NCI-H510A (cell line): ENCODE data around the gene HPS5.
"Not testable (repeated sequence)": the region's sequence is repeated elsewhere in the genome, so short reads cannot be mapped to it uniquely, and the experiment has no call there.

Experiments
- DNase-seq: peaks from one replicate; lab custom pipeline; 2025; lab: John Stamatoyannopoulos, UW

HPS5 gene

GRCh38 chr11:18321969-18322711 lies at the start of gene HPS5, which contains the start of gene GTF2H1:
Gene HPS5, minus strand, starts transcription at chr11:18322140. Its CDS starts 4,282 bp downstream, at chr11:18317858.
Gene GTF2H1, plus strand, starts transcription at chr11:18322567. Its CDS starts 10,508 bp downstream, at chr11:18333075.
- peak; percentile 78 for DNase-seq

DNA sequence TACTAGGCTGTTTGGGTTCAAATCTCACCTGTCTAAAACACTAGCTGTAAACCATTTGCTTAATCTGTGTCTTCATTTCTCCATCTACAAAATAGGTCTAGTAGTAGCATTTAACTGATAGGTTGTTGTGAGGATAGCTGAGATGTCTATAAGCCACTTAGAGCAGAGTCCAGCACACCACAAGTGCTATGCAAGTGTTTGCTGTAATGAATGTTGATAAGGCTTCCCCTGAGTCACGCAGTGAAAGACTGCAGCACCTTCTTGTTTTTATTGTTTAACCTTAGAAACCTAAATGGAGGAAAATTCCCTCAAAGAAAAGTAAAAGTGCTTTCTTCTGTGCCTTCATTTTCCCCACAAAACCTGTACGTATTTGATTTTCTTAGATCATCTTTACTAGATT lies 49.3 kb upstream of the HPS5 start:
- no peak for DNase-seq

DNA sequence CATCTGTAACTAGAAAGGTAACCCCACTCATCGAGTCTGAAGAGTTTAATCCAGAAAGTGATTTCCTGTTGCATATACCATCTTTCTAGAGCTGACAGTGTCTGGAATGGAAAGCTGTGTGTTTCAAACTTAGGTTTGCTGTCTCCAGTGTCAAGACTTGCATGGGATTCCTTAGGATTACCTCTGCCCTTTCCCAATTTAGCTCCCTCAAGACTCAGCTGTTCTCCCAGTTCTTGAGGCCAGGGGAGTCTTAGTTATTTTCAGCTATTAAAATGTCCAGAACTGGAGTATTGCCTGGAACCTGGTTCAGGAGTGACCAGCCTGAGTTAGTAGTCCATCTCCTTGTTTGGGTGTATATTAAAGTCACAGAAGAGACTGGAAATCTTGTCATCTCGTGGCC lies 47.5 kb upstream of the HPS5 start:
- no peak for DNase-seq

DNA sequence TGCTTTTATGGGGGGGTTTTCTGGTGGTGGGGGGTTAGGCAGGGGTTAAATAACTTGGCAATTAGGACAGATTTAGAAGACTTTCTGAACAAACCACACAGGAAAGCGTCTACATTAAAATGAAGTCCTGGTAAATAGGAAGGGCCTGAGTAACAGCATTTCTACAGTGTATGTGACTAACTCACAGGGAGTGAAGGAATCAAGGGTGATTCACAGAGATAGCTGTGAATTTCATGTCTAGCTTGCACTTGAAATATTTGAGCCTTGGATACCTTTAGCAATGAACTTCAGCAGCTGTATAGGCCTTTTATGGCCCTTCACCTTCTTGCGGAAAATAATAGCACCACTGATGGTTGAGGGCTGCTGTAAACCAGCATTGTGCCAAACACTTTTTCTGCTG lies 46.3 kb upstream of the HPS5 start:
- DNase-seq = no peak

DNA sequence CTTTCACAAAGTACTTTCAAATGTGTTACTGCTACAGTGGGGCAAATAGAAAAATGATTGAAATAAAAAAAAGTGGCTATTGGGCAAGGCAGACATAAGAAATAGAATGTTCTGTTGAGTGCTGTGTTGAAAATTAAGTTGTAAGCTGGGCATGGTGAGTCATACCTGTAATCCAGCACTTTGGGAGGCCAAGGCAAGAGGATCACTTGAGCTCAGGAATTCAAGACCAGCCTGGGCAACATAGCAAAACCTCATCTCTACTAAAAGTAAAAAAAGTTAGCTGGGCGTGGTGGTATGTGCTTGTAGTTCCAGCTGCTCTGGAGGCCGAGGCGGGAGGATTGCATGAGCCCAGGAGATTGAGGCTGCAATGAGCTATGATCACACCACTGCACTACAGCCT lies 45.5 kb upstream of the HPS5 start:
- DNase-seq = no peak

GRCh38 chr11:18366286-18366685 lies 44.3 kb upstream of the HPS5 start:
- DNase-seq = no peak

- DNase-seq = no peak
These were observed 43.8 kb upstream of the HPS5 start for GRCh38 chr11:18365741-18366140.

- DNase-seq = no peak
These were observed 42.6 kb upstream of the HPS5 start for GRCh38 chr11:18364495-18365073.

DNA sequence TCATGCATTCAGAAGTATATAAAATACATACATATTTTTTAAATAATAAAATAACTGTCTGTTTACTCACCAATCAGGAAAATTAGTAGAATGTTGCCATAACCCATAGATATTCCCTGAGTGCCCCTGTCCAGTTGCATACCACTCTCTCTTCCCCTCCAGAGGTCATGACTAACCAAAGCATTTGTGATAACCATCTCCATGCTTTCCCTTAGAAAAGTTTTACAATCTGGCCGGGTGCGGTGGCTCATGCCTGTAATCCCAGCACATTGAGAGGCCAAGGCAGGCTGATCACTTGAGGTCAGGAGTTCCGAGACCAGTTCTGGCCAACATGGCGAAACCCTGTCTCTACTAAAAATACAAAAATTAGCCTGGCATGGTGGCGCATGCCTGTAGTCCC lies 39.2 kb upstream of the HPS5 start:
- no peak for DNase-seq

DNA sequence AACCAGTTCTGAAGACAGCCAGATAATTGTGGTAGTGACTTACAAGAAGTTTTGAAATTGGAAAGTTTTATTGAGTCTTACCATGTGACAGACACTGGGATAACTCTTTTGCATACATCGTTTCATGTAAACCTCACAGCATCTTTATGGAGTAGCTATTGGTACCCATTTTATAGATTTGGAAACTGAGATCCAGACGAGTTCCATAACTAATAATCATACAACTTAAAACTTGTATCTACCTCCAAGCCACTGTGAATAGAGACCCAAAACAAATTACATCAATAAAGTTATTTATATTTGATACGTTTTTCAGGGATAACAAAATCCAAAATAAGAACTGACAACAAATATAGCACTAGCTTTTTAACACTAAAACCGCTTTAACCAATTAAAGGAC lies 36.7 kb upstream of the HPS5 start:
- DNase-seq = no peak

DNA sequence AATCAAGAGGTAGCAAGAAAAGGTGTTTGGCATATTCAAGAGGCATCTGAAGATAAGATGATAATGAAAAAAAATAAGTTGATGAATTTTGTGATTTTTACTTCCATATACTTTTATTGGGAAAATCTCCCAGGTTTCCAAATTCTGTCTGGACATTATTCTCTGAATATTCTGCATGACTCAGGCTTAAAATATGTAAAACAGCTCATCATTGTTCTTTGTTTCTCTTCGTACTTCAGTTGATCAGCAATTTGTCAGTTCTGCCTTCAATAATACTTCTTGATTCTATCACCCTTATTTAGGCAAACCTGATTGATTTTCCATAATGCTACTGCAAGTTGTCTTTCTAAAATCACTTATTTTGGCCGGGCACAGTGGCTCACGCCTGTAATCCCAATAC lies 30.6 kb upstream of the HPS5 start:
- no peak for DNase-seq

GRCh38 chr11:18347471-18348125 lies 25.7 kb upstream of the HPS5 start:
- no peak for DNase-seq

- DNase-seq = no peak
These were observed 11.0 kb upstream of the HPS5 start for GRCh38 chr11:18332891-18333290.

GRCh38 chr11:18332302-18332701 lies 10.4 kb upstream of the HPS5 start:
- no peak for DNase-seq

GRCh38 chr11:18330921-18331320 lies 9.0 kb upstream of the HPS5 start:
- DNase-seq = no peak

GRCh38 chr11:18329196-18329870 lies 7.4 kb upstream of the HPS5 start:
- no peak for DNase-seq

- DNase-seq = no peak
These were observed 2.4 kb upstream of the HPS5 start for GRCh38 chr11:18324381-18324780.

DNA sequence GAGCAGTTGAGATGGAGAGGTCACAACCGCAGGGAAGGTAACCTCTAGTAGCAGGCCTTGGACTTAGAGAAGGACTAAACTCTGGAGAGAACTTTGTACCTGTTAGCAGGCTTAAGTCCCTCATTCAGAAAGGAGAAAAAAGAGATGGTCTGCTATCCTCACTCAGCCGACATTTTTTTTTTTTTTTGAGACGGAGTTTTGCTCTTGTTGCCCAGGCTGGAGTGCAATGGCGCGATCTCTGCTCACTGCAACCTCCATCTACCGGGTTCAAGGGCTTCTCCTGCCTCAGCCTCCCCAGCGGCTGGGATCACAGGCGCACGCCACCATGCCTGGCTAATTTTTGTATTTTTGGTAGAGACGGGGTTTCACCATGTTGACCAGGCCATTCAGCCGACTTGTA lies 1.9 kb upstream of the HPS5 start:
- DNase-seq = not testable (repeated sequence)

DNA sequence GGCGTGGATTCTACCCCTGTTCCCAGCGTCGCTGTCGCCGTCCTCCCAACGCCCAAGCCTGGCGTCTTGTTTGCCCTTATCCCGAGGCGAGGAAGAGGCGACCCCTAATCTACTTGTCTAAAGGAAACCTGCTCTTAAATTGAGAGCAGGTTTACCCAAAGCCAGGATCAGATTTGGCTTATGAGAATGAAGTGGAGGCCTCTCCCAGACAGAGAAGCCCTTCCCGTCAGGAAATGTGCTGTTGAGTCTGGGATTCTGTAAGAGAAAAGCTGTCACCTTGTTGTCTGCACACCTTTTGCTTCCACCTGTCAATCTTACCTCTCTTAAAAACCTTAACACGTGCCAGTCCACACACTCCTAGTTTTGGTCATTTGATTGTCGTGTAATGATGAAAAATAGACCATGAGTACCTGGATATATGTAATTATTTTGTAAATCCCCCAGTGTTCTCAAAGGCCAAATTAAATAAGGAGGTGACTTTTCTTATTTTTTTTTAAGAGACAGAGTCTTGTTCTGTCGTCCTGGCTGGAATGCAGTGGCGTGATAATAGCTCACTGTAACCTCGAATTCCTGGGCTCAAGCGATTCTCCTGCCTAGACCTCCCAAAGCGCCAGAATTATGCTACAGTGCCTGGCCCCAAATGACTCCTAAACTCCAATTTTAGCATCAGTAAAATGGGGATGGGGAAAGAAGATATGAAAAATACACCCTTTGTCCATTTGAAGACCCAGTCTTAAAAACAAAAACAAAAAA lies 1.1 kb upstream of the HPS5 start:
- no peak for DNase-seq

DNA sequence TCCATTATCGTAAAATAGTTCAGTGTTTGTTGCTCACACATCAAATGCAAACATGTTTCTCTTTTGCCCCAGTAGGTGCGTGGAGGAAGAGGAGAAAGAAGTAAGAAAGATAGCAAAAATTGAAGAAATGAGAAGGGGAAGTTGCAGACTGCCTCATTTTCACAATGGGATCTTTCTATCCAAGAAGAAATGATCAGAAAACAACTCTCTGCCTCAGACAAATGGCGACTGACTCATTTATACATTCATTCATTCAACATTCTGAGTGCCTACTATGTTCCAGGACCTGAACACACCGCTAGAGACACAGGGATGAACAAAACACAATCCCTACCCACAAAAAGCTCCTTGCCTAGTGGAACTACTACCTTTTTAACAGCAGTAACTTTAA lies 367 bp downstream of the HPS5 start:
- DNase-seq = no peak

DNA sequence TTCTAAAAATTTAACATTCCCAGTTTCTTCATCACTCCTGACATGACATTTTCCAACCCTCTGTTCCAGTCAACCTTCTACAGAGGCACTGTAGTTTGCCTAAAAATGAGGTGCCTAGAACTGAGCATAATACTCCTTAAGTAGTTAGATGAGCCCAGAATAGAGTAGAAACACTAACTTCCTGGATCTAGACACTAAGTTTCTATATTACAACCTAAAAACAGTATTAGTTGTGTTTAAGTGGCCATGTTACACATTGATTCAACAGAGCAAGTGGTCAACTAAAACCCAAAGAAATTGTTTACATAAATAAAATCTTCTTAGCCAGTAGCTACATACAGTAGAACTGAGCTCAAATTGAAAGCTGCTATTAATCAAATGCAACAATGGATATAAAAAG lies 1.3 kb downstream of the HPS5 start:
- no peak for DNase-seq

DNA sequence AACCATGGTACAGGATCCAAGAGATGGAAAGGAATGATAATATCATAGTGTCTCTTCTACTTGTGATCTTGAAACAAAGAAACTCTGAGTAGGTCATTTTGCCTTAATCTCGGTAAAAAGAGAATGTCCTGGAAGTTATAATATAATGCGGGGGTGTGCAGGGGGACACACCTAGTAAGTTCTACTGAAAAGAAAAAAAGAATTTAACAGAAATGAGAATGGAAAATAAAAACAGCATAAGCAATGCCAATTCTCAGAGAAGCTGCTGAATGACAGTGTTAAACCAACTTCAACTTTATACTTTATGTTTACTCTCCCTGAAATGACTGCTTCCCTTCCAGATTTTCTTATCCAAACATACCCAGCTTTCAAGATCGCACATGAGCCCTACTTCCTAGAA lies 2.0 kb downstream of the HPS5 start:
- no peak for DNase-seq
